ENCODE measurements around the gene RAET1G.
"Not testable (repeated sequence)": the region's sequence is repeated elsewhere in the genome, so short reads cannot be mapped to it uniquely, and the experiment has no call there.

DNA sequence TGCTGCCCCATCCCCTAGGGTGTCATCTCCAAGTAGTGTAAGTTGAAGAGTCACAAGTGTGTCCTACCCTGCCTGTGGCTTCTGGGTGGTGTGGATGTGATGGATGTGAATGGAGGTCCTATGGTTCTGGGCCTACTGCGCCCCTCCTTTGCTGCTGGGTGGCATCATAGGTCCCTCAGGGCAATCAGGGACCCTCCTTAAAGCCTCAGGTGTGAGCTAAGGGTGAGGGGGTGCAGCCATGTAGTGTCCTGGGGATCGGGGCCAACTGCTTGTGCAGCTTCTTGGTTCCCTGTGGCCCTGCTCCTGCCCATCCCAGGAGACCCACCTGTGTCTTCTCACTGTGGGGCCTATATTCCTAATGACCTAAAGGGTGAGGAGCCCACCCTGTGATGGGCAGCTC, 43.4 kb upstream of the RAET1G start:
- TF ChIP-seq, protein P1, sequence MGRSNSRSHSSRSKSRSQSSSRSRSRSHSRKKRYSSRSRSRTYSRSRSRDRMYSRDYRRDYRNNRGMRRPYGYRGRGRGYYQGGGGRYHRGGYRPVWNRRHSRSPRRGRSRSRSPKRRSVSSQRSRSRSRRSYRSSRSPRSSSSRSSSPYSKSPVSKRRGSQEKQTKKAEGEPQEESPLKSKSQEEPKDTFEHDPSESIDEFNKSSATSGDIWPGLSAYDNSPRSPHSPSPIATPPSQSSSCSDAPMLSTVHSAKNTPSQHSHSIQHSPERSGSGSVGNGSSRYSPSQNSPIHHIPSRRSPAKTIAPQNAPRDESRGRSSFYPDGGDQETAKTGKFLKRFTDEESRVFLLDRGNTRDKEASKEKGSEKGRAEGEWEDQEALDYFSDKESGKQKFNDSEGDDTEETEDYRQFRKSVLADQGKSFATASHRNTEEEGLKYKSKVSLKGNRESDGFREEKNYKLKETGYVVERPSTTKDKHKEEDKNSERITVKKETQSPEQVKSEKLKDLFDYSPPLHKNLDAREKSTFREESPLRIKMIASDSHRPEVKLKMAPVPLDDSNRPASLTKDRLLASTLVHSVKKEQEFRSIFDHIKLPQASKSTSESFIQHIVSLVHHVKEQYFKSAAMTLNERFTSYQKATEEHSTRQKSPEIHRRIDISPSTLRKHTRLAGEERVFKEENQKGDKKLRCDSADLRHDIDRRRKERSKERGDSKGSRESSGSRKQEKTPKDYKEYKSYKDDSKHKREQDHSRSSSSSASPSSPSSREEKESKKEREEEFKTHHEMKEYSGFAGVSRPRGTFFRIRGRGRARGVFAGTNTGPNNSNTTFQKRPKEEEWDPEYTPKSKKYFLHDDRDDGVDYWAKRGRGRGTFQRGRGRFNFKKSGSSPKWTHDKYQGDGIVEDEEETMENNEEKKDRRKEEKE (IDR thresholded peaks at IDR 0.05; ENCODE audit: borderline replicate concordance in 1 of 2, control insufficient read depth in 1 of 2, low read depth in 2 of 2, low read length in 1 of 2), result not testable (repeated sequence)
- TF ChIP-seq SP1 (CRISPR knock-in tag; IDR thresholded peaks at IDR 0.05); ZNF140 (CRISPR knock-in tag; IDR thresholded peaks at IDR 0.05); JUNB (CRISPR knock-in tag; conservative IDR thresholded peaks at IDR 0.05); PHF20 (IDR thresholded peaks at IDR 0.05; ENCODE audit: partially characterized antibody); ZNF274 (IDR thresholded peaks at IDR 0.05; ENCODE audit: borderline replicate concordance, low read depth, low read length); U2AF1 (optimal IDR thresholded peaks at IDR 0.05; ENCODE audit: low read depth, low read length); FOSL1 (tag; conservative IDR thresholded peaks at IDR 0.05): not testable (repeated sequence)
- TF ChIP-seq, protein P2, sequence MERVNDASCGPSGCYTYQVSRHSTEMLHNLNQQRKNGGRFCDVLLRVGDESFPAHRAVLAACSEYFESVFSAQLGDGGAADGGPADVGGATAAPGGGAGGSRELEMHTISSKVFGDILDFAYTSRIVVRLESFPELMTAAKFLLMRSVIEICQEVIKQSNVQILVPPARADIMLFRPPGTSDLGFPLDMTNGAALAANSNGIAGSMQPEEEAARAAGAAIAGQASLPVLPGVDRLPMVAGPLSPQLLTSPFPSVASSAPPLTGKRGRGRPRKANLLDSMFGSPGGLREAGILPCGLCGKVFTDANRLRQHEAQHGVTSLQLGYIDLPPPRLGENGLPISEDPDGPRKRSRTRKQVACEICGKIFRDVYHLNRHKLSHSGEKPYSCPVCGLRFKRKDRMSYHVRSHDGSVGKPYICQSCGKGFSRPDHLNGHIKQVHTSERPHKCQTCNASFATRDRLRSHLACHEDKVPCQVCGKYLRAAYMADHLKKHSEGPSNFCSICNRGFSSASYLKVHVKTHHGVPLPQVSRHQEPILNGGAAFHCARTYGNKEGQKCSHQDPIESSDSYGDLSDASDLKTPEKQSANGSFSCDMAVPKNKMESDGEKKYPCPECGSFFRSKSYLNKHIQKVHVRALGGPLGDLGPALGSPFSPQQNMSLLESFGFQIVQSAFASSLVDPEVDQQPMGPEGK (CRISPR knock-in tag; IDR thresholded peaks at IDR 0.05; ENCODE audit: borderline replicate concordance), result not testable (repeated sequence)
- TF ChIP-seq, protein P3, sequence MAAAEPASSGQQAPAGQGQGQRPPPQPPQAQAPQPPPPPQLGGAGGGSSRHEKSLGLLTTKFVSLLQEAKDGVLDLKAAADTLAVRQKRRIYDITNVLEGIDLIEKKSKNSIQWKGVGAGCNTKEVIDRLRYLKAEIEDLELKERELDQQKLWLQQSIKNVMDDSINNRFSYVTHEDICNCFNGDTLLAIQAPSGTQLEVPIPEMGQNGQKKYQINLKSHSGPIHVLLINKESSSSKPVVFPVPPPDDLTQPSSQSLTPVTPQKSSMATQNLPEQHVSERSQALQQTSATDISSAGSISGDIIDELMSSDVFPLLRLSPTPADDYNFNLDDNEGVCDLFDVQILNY (CRISPR knock-in tag; IDR thresholded peaks at IDR 0.05), result not testable (repeated sequence)
